ENCODE data around the gene DDX39A. TPM values are rescaled to one million over a fixed set of nuclear protein-coding genes. Genes with fewer than 3 reads are reported as not detected.
"Not testable (repeated sequence)": the region's sequence is repeated elsewhere in the genome, so short reads cannot be mapped to it uniquely, and the experiment has no call there.

The DDX39A gene
- total and polyA plus RNA-seq, 11 donors: 18.0 to 109 (median 36.1) TPM

DNA sequence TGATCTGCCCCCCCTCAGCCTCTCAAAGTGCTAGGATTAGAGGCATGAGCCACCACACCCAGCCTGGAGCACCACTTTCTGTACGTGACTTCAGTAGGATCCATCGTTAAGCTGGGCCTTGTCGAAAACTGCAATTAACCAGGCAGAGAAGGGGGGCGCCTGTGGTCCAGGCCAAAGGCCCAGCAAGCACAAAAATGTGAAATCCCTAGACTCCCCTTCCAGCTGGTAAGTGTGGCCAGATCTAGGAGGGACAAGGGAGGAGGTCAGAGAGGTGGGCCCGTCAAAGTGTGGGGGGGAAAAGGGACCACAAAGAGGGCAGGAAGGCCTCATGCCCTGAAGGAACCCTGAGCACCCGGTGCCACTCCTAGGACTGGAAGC lies 13.8 kb downstream of the DDX39A start:
- Histone ChIP-seq H3K4me1 (peaks cover 0 to 32% (median 6%) of the 10 kb centered on the region in 12 donors), H3K36me3 (peaks cover 2 to 100% (median 94%) of the 10 kb centered on the region in 9 donors)
- intact Hi-C loops (cut with DNase I): loop anchor here in 6 of 10 donors (5.0 to 10.0 kb wide), 4 partner anchors 43 to 261 kb away; no protein-coding TSS in a partner anchor

DNA sequence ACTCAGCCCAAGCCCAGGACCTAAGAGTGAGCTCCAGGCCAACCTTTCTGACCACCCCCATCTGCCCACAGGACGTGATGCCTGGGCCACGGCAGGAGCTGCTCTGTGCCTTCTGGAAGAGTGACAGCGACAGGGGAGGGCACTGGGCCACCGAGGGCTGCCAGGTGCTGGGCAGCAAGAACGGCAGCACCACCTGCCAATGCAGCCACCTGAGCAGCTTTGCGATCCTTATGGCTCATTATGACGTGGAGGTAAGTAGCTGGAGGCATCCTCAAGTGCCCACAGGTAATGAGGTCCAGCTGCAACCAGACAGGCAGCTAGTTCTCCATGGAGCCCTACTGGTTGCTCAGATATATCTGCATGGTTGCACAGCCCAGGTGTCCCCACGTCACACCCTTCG lies 14.8 kb downstream of the DDX39A start:
- DNase-seq (no peak), ATAC-seq (no peak)
- no peak for TF ChIP-seq POLR2A (IDR thresholded peaks at IDR 0.05)
- TF ChIP-seq, protein P1, sequence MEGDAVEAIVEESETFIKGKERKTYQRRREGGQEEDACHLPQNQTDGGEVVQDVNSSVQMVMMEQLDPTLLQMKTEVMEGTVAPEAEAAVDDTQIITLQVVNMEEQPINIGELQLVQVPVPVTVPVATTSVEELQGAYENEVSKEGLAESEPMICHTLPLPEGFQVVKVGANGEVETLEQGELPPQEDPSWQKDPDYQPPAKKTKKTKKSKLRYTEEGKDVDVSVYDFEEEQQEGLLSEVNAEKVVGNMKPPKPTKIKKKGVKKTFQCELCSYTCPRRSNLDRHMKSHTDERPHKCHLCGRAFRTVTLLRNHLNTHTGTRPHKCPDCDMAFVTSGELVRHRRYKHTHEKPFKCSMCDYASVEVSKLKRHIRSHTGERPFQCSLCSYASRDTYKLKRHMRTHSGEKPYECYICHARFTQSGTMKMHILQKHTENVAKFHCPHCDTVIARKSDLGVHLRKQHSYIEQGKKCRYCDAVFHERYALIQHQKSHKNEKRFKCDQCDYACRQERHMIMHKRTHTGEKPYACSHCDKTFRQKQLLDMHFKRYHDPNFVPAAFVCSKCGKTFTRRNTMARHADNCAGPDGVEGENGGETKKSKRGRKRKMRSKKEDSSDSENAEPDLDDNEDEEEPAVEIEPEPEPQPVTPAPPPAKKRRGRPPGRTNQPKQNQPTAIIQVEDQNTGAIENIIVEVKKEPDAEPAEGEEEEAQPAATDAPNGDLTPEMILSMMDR (IDR thresholded peaks at IDR 0.05): no peak
- Histone ChIP-seq H3K36me3 (peaks cover 0 to 100% (median 92%) of the 10 kb centered on the region in 9 donors), H3K9me3 (no peaks in the 10 kb centered on the region), H3K27me3 (no peaks in the 10 kb centered on the region), H3K27ac (no peak overlapping the region), H3K4me1 (peaks cover 0 to 21% (median 6%) of the 10 kb centered on the region in 12 donors), H3K4me3 (no peak overlapping the region)
- WGBS, 4 donors: 83 to 91% (median 89%) methylated on average over 9 of the region's 9 CpGs
- intact Hi-C loops (cut with DNase I): loop anchor here in 2 of 10 donors (5.0 to 10.0 kb wide), 3 partner anchors 52 to 260 kb away; no protein-coding TSS in a partner anchor

More for the DNA sequence above, 13.8 kb downstream of the DDX39A start:
- TF ChIP-seq, protein P1 (IDR thresholded peaks at IDR 0.05): no peak
- no peak for TF ChIP-seq POLR2A (IDR thresholded peaks at IDR 0.05)
- no peak for DNase-seq
- no peak for ATAC-seq
- Histone ChIP-seq H3K27ac (peak overlapping the region in 7 of 12 donors; percentile 26 to 82 (median 66)), H3K4me3 (peak overlapping the region in 1 of 12 donors; percentile 39), H3K27me3 (no peaks in the 10 kb centered on the region), H3K9me3 (no peaks in the 10 kb centered on the region)
- 77 to 84% (median 83%) methylated on average over 6 of the region's 6 CpGs for WGBS, 4 donors

DNA sequence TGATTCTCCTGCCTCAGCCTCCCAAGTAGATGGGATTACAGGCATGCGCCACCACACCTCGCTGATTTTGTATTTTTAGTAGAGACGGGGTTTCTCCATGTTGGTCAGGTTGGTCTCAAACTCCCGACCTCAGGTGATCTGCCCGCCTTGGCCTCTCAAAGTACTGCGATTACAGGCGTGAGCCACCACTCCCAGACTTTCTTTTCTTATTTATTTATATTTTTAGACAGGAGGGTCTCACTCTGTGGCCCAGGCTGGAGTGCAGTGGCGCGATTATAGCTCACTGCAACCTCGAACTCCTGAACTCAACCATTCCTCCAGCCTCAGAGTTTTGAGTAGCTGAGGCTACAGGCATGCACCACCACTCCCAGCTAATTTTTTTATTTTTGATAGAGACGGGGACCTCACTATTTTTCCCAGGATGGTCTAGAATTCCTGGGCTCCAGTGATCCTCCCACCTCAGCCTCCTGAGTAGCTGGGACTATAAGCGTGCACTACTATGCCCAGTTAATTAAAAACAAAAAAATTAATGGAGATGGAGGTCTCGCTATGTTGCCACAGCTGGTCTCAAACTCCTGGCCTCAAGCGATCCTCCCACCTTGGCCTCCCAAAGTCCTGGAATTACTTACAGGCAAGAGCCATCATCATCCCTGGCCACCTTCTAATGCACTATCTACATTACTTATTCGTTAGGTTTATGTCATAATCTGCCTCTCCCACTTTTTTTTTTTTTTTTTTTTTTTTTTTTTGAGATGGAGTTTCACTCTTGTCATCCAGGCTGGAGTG lies 15.8 kb downstream of the DDX39A start:
- ATAC-seq: not testable (repeated sequence)
- intact Hi-C loops (cut with DNase I): loop anchor here in 2 of 10 donors (5.0 to 10.0 kb wide), 3 partner anchors 51 to 259 kb away; no protein-coding TSS in a partner anchor

DNA sequence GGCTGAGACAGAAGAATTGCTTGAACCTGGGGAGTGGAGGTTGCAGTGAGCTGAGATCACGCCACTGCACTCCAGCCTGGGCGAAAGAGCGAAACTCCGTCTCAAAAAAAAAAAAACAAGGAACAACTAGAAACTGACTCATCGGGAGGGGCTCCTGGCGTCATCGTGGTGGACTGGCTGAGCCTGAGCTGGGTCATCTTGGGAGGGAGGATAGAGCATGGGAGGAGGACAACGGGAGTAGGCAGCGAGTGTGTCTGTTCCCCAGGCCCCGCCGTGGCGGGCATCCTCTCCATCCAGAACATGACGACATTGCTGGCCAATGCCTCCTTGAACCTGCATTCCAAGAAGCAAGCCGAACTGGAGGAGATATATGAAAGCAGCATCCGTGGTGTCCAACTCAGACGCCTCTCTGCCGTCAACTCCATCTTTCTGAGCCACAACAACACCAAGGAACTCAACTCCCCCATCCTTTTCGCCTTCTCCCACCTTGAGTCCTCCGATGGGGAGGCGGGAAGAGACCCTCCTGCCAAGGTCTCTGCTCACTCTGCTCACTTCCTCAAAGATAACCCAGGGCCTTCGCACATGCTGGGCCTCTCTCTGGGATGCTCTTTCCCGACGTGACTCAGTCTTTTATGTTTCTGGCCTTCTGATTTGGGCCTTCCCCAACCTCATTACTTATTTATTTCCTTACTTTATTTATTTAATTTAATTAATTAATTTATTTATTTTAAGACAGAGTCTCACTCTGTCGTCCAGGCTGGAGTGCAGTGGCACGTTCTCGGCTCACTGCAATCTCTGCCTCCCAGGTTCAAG lies 16.6 kb downstream of the DDX39A start:
- ATAC-seq (peak in 3 of 4 donors; percentile 29 to 54 (median 48)), DNase-seq (peak in 3 of 5 donors; percentile 72 to 77 (median 74))
- Histone ChIP-seq H3K9me3 (no peaks in the 10 kb centered on the region), H3K36me3 (peaks cover 0 to 96% (median 89%) of the 10 kb centered on the region in 9 donors), H3K4me3 (no peak overlapping the region), H3K27ac (peak overlapping the region in 2 of 12 donors; percentile 14 to 57), H3K27me3 (no peaks in the 10 kb centered on the region), H3K4me1 (peaks cover 0 to 16% (median 6%) of the 10 kb centered on the region in 12 donors)
- intact Hi-C loops (cut with DNase I): loop anchor here in 2 of 10 donors (5.0 to 10.0 kb wide), 3 partner anchors 50 to 258 kb away; no protein-coding TSS in a partner anchor
- TF ChIP-seq POLR2A (IDR thresholded peaks at IDR 0.05): no peak
- WGBS, 4 donors: 78 to 84% (median 80%) methylated on average over 26 of the region's 26 CpGs

More for the DNA sequence above, 15.8 kb downstream of the DDX39A start:
- H3K4me1 ChIP-seq: peaks cover 0 to 16% (median 6%) of the 10 kb centered on the region in 12 donors
- not testable (repeated sequence) for H3K27me3 ChIP-seq, H3K27ac ChIP-seq, H3K4me3 ChIP-seq, H3K9me3 ChIP-seq, DNase-seq
- H3K36me3 ChIP-seq: peaks cover 0 to 99% (median 91%) of the 10 kb centered on the region in 9 donors
- WGBS, 4 donors: 94 to 96% (median 95%) methylated on average over 15 of the region's 15 CpGs

All from heart left ventricle (tissue), 16 donors.